ENCODE data around the gene EIF1B.

GRCh38 chr3:40332684-40333083 lies 23.2 kb downstream of the EIF1B start:
- TF ChIP-seq CTCF (IDR thresholded peaks at IDR 0.05; ENCODE audit: borderline replicate concordance, extremely low read depth, low read length, poor library complexity, severe bottlenecking), result no peak
- TF ChIP-seq EZH2 (IDR thresholded peaks at IDR 0.05; ENCODE audit: borderline replicate concordance, low read depth, low read length, severe bottlenecking), result no peak
